IMR-90 (cell line): ENCODE results near the gene CASTOR1. TPM values are rescaled to one million over a fixed set of nuclear protein-coding genes. Genes with fewer than 3 reads are reported as not detected.

Experiments used
- ATAC-seq: fragments of 200-7000 bp; cut with Tn5 transposase; 2 replicates; pipeline ENCODE4 v1.9.1; 2020; ENCODE audit warnings: low read depth, mild to moderate bottlenecking, moderate library complexity
- BruUV-seq: library from RNA; stranded (reverse); fragments of 400-500 nt; replicated peaks from 2 replicates; lab custom pipeline; 2021; lab: Mats Ljungman, UMichigan
- CTCF ChIA-PET: fragments of 300-600 bp; formaldehyde crosslinking; extraction: SDS; loops from one replicate; lab custom pipeline; 2021; ENCODE audit warnings: antibody characterized with exemption; lab: Yijun Ruan, JAX
- POLR2A ChIA-PET: fragments of 300-600 bp; sonication (Branson Sonifier 250); formaldehyde crosslinking; loops from one replicate; lab custom pipeline; 2022; ENCODE audit warnings: antibody characterized with exemption; ENCODE audit not compliant: unreplicated experiment; lab: Charles Lee
- DNase-seq: peaks from one replicate; pipeline ENCODE4 v3.0.0; 2013
- H2AFZ ChIP-seq: replicated peaks from 2 replicates; pipeline ENCODE3; 2013; ENCODE audit warnings: low read length, mild to moderate bottlenecking; ENCODE audit not compliant: poor library complexity
- H2AK5ac ChIP-seq: 2 replicates; pipeline ENCODE4 v1.6.1; 2013; ENCODE audit warnings: low read depth, low read length, inconsistent platforms
- H2AK9ac ChIP-seq: replicated peaks from 2 replicates; pipeline ENCODE3; 2013; ENCODE audit warnings: mild to moderate bottlenecking, low read depth, low read length, moderate library complexity; ENCODE audit not compliant: poor library complexity
- H2BK120ac ChIP-seq: 2 replicates; pipeline ENCODE4 v1.6.1; 2013; ENCODE audit warnings: low read depth, low read length, inconsistent platforms
- H2BK15ac ChIP-seq: 3 replicates; pipeline ENCODE4 v1.6.1; 2013; ENCODE audit warnings: low read depth, low read length, inconsistent platforms
- H2BK20ac ChIP-seq: 2 replicates; pipeline ENCODE4 v1.6.1; 2013; ENCODE audit warnings: low read depth, mild to moderate bottlenecking, inconsistent platforms, low read length, moderate library complexity
- H2BK5ac ChIP-seq: 2 replicates; pipeline ENCODE4 v1.6.1; 2013; ENCODE audit warnings: mild to moderate bottlenecking, low read depth, low read length, inconsistent platforms; ENCODE audit not compliant: poor library complexity, severe bottlenecking
- H3K14ac ChIP-seq: replicated peaks from 2 replicates; pipeline ENCODE4 v1.6.1; 2013; ENCODE audit warnings: low read depth, low read length, inconsistent platforms
- H3K18ac ChIP-seq: 2 replicates; pipeline ENCODE4 v1.6.1; 2013; ENCODE audit warnings: low read depth, low read length, control low read depth
- H3K23ac ChIP-seq: 2 replicates; pipeline ENCODE4 v1.6.1; 2013; ENCODE audit warnings: low read depth, low read length, inconsistent platforms
- H3K27ac ChIP-seq: 2 replicates; pipeline ENCODE4 v1.5.1; 2013; ENCODE audit warnings: mild to moderate bottlenecking, control low read depth, low read length; ENCODE audit not compliant: insufficient read depth
- H3K27me3 ChIP-seq: 2 replicates; pipeline ENCODE4 v1.6.1; 2013; ENCODE audit warnings: low read length; ENCODE audit not compliant: control insufficient read depth, insufficient read depth
- H3K36me3 ChIP-seq: 2 replicates; pipeline ENCODE4 v1.6.1; 2013; ENCODE audit warnings: low read length, mixed read lengths; ENCODE audit not compliant: control insufficient read depth, insufficient read depth
- H3K4ac ChIP-seq: 2 replicates; pipeline ENCODE4 v1.6.1; 2013; ENCODE audit warnings: low read depth, low read length, inconsistent platforms
- H3K4me1 ChIP-seq: 2 replicates; pipeline ENCODE4 v1.6.1; 2013; ENCODE audit warnings: low read length, mixed read lengths; ENCODE audit not compliant: control insufficient read depth, insufficient read depth
- H3K4me2 ChIP-seq: 2 replicates; pipeline ENCODE4 v1.6.1; 2013; ENCODE audit warnings: low read depth, mild to moderate bottlenecking, control low read depth, low read length, moderate library complexity
- H3K4me3 ChIP-seq: 2 replicates; pipeline ENCODE4 v1.5.1; 2013; ENCODE audit warnings: low read depth, mild to moderate bottlenecking, control low read depth, low read length, moderate library complexity; ENCODE audit not compliant: insufficient read depth
- H3K56ac ChIP-seq: 2 replicates; pipeline ENCODE4 v1.6.1; 2013; ENCODE audit warnings: low read length, inconsistent platforms; ENCODE audit not compliant: insufficient read depth; ENCODE audit errors: extremely low read depth
- H3K79me1 ChIP-seq, 2 experiments: 2 replicates each; pipeline ENCODE4 v1.6.1; 2013; ENCODE audit warnings: low read length in 2 of 2, inconsistent platforms in 1 of 2, low read depth in 1 of 2
- H3K9ac ChIP-seq: 2 replicates; pipeline ENCODE4 v1.6.1; 2013; ENCODE audit warnings: low read depth, low read length, control low read depth
- H3K9me1 ChIP-seq: 2 replicates; pipeline ENCODE4 v1.6.1; 2013; ENCODE audit warnings: low read length, inconsistent platforms; ENCODE audit not compliant: insufficient read depth
- H3K9me3 ChIP-seq: 2 replicates; pipeline ENCODE4 v1.6.1; 2013; ENCODE audit warnings: low read length; ENCODE audit not compliant: control insufficient read depth, insufficient read depth
- H4K20me1 ChIP-seq: 2 replicates; pipeline ENCODE4 v1.6.1; 2013; ENCODE audit warnings: low read length, inconsistent platforms; ENCODE audit not compliant: insufficient read depth
- H4K5ac ChIP-seq: 2 replicates; pipeline ENCODE4 v1.6.1; 2013; ENCODE audit warnings: mild to moderate bottlenecking, low read depth, low read length, control low read depth
- H4K8ac ChIP-seq, 2 experiments: 2 replicates each; pipeline ENCODE4 v1.6.1; 2013; ENCODE audit warnings: low read depth in 2 of 2, low read length in 2 of 2, control low read depth in 1 of 2, inconsistent platforms in 1 of 2
- H4K91ac ChIP-seq: 2 replicates; pipeline ENCODE4 v1.6.1; 2013; ENCODE audit warnings: low read depth, low read length, inconsistent platforms; ENCODE audit not compliant: insufficient read depth
- RCOR1 ChIP-seq: IDR thresholded peaks from 2 replicates; pipeline ENCODE4 v1.6.1; 2012; ENCODE audit warnings: mild to moderate bottlenecking, low read length, improper control_type of control experiment; ENCODE audit not compliant: insufficient replicate concordance
- SMC3 ChIP-seq: fragments of 150-350 bp; IDR thresholded peaks from 2 replicates; pipeline ENCODE4 v1.6.1; 2016; ENCODE audit warnings: low read depth, mild to moderate bottlenecking, antibody characterized with exemption, low read length, moderate library complexity
- WGBS, 2 experiments: methylation state at CpG; one replicate each; pipeline versions ENCODE4 v1.1.5 to v1.1.7; 2013; ENCODE audit warnings: missing lambda C conversion rate in 2 of 2; ENCODE audit not compliant: insufficient read length in 1 of 2; ENCODE audit errors: extremely low coverage in 2 of 2; 5-methylcytosine and 5-hydroxymethylcytosine counted together
- dilution Hi-C: fragments of 300-500 bp; cut with HindIII; formaldehyde crosslinking; loops from one replicate; pipeline ENCODE4 v1.14.3; 2018; ENCODE audit warnings: low sequenced_read_pairs; ENCODE audit not compliant: unreplicated experiment
- in situ Hi-C: fragments of 300-500 bp; cut with MboI; formaldehyde crosslinking; loops from 3 replicates; pipeline ENCODE4 v1.14.3; 2019; ENCODE audit warnings: low sequenced_read_pairs, inconsistent platforms, mixed read lengths
- intact Hi-C: fragments of 100-400 bp; cut with micrococcal nuclease; formaldehyde crosslinking; loops from 2 replicates; pipeline ENCODE4 v1.10.0; 2022
- polyA plus RNA-seq, 3 experiments: library from polyadenylated mRNA; depleted of rRNA; stranded (reverse); fragments of >200 nt; gene quantifications; 2 replicates each; pipeline ENCODE4 v1.2.3, GENCODE V29; 2012; ENCODE audit warnings: low replicate concordance in 1 of 3
- total RNA-seq: library from RNA; depleted of rRNA; stranded (reverse); fragments of >200 nt; gene quantifications from 2 replicates; pipeline ENCODE4 v1.2.3, GENCODE V29; 2012

Gene CASTOR1
- total and polyA plus RNA-seq, 2 of the 4 experiments (the other 2 are of a cell fraction) = 10.6 to 23.5 TPM

- Histone ChIP-seq H3K56ac (no peak overlapping the region), H4K20me1 (peaks cover 68% of the 10 kb centered on the region), H3K9ac (no peak overlapping the region), H3K4me2 (no peak overlapping the region), H4K8ac (peak overlapping the region in 1 of 2 experiments; percentile 18; a peak in 1 of 4 replicates), H4K5ac (no peak overlapping the region), H3K23ac (peak overlapping the region; percentile 3; the same call in 1 of the 2 replicates), H2BK5ac (no peak overlapping the region), H3K4ac (peak overlapping the region; percentile 45; the same call in 1 of the 2 replicates), H2AK9ac (peak overlapping the region; percentile 20), H2BK20ac (no peak overlapping the region), H3K4me1 (peaks cover 33% of the 10 kb centered on the region), H3K27me3 (no peaks in the 10 kb centered on the region), H4K91ac (no peak overlapping the region), H2BK15ac (no peak overlapping the region), H3K18ac (no peak overlapping the region), H3K36me3 (peaks cover 25% of the 10 kb centered on the region), H2AK5ac (peak overlapping the region; percentile 67), H3K79me1 (peaks cover 64 to 93% of the 10 kb centered on the region in 2 experiments), H3K9me1 (peaks cover 42% of the 10 kb centered on the region), H2AFZ (no peak overlapping the region), H3K27ac (no peak overlapping the region), H3K9me3 (no peaks in the 10 kb centered on the region), H2BK120ac (no peak overlapping the region), H3K14ac (peak overlapping the region; percentile 65; the same call in 1 of the 2 replicates), H3K4me3 (no peak overlapping the region)
- no TSS peak for BruUV-seq
- intact Hi-C loops (no loop called here), dilution Hi-C loops (no loop called here), in situ Hi-C loops (no loop called here)
- peak; percentile 36 for TF ChIP-seq RCOR1
- no peak for TF ChIP-seq SMC3
- DNase-seq (no peak), ATAC-seq (no peak)
- WGBS, 2 experiments = no CpG with 5 or more reads among the region's 3 CpGs
- ChIA-PET POLR2A (no interaction called here), CTCF (no interaction called here)
Measured at GRCh38 chr22:30305906-30306626, 16.8 kb upstream of the CASTOR1 start.
